GM13976 (cell line): ENCODE results near the gene PEMT.

Source experiments
- DNase-seq: peaks from one replicate; pipeline ENCODE4 v3.0.0; 2012; ENCODE audit warnings: low spot score
- in situ Hi-C: fragments of 300-500 bp; cut with MboI; formaldehyde crosslinking; loops from one replicate; pipeline ENCODE4 v1.12.0; 2022; ENCODE audit warnings: low sequenced_read_pairs, mixed read lengths, inconsistent platforms; ENCODE audit not compliant: unreplicated experiment
- TF ChIP-seq, protein P1 (sequence below): IDR thresholded peaks from 2 replicates; pipeline ENCODE4 v1.5.1; 2012; ENCODE audit warnings: borderline replicate concordance, mild to moderate bottlenecking; ENCODE audit not compliant: insufficient read depth; ENCODE audit errors: extremely low read depth, missing control alignments, control extremely low read depth

Gene PEMT

DNA sequence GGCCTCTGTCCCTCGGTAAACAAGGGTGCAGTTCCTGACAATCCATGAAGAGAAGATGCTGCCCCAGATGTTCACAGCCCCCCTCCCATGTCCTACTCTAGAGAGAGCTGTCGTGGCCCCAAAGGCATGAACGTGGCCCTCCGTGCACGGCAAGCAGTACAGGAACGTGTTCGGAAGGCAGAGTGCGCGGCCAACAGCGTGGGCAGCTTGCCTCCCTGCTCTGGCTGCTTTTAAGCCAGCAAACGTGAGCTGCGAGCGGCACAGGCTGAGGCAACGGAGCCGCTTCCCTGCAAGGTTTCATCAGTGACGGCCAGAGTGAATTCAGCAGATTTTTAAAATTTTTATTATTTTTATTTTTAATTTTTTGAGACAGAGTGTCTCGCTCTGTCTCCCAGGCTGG lies 37.2 kb downstream of the PEMT start:
- in situ Hi-C loops = no loop called here
- no peak for DNase-seq
- TF ChIP-seq, protein P1, sequence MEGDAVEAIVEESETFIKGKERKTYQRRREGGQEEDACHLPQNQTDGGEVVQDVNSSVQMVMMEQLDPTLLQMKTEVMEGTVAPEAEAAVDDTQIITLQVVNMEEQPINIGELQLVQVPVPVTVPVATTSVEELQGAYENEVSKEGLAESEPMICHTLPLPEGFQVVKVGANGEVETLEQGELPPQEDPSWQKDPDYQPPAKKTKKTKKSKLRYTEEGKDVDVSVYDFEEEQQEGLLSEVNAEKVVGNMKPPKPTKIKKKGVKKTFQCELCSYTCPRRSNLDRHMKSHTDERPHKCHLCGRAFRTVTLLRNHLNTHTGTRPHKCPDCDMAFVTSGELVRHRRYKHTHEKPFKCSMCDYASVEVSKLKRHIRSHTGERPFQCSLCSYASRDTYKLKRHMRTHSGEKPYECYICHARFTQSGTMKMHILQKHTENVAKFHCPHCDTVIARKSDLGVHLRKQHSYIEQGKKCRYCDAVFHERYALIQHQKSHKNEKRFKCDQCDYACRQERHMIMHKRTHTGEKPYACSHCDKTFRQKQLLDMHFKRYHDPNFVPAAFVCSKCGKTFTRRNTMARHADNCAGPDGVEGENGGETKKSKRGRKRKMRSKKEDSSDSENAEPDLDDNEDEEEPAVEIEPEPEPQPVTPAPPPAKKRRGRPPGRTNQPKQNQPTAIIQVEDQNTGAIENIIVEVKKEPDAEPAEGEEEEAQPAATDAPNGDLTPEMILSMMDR = no peak

DNA sequence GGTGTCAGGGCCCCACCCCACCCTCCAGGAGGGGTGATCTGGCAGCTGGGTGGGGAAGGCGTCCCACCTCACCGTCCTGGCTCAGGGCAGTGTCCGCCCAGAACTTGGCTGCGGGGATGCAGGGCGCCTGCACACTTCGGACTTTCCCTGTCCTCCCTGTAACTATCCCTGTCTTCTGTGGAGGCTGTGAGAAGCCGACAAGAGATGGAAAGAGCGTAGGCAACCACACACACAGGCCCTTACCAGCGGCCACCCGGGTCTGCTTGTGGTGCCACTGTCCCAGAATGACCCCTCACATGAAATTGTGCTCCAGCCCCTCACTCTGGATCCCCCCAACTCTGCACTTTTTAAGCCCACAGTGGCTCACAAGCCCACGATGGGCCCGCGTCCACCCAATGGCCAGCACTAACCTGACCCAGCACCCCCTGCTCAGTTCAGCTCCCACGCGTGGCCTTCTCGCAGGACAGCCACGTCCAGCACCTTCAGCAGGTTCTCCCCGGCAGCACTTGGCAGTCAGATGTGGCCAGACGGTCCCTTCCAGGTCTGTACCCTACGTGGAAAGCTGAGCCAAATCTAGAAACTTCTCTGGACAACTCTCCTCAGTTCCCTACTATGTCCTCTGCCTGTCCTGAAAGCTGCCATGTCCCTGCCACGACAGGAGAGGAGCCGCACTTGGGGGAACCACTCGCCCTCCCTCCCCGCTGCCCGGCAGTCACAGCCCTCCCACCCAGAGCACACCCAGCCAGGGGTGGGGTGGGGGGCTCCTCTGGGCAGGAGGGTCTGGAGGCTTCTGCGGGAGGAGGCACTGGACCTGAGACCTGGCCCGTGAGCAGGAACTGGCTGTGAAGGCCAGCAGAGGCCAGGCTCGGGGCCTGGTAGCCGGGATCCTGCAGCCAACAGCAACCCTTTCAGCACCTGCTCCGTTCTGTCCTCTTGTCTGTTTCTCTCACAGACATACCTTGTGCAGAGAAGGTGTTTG lies 38.0 kb downstream of the PEMT start:
- no peak for DNase-seq
- TF ChIP-seq, protein P1 = no peak
- in situ Hi-C loops = no loop called here

DNA sequence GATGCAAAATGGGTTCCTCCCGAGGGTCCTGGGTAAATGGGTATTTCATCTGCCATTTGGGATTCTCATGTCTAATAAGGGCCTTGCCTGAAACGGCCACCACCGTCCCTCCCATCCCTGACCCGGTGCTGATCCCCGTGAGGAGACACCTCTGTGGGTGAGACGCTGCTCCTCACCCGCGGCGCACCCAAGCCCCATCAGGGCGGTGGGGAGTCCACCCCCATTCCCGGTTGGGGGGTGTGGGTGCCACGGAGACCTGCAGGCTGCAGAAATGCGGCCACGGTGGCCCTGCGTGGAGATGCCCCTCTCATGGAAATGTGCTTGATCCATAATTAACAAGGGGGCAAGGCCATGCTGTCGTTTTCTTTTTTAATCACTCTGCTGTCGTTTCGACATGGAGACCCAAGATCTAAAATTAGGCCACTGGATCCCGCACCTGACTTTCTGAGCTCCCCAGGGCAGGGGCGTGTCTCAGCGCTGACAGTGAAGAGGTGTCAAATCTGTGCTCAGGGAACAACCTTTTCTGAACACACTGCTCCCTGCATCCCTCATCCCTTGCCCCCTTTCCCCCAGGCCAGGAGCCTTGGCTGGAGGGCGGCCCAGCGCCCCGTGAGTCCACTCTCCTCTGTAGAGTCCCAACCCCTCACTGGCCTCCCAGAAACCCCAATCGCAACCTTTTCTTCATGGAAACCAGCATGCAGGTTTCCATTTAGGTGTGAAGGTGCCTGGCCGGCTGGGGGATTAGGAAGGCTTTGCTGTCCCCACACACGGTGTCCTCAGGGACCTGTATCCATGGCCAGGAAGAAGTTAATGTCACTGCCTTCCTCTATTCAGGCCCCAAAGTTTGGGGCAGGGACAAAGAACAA lies 38.9 kb downstream of the PEMT start:
- in situ Hi-C loops = no loop called here
- TF ChIP-seq, protein P1 = no peak
- no peak for DNase-seq

DNA sequence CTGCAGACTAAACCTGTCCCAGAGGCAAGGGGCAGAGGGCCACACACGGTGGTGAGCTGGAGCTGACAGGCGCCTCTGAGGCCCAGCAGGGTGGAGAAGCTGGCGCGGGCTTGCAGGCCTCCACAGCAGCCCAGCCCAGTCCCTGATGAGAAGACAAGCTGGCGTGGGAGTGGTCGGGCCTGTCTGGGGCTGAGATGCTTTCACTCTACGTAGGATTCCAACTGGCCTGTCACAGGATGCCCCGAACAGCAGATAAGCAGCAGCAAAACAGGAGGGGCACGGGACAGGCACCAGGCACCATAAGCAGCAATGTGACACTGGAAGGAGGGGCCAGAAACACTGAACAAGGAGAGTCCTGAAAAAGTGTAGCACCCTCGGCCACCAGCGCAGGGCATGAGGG lies 40.1 kb downstream of the PEMT start:
- DNase-seq = no peak
- TF ChIP-seq, protein P1 = no peak
- in situ Hi-C loops = no loop called here

DNA sequence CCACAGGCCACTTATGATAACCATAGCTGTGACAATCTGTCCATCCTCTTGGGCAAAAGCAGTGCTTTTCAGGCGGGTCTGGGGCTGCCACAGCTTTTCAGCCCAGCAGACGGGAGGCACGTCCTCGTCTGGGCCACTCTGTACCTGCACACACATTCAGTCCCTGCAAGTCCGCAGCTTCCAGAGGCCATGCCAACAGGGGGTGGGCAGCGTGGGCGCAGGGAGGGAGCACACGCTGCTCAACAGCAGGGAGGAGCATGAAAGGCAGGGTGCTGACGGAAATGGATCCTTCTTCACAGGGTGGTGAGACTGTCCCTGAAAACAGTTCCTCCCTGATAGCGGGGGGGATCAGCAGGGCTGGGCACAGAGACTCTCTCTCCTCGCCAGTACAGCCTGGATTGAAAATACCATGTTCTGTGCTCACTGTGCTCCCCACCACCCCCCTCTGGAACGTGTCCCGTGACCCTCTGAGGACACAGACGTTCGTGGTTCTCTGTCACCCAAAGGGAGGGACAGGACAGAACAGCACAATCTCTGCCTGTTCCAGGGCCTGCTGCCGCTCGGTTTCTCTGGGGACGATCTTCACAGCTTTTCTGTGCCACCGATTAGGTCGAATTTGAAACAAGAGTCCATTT lies 41.7 kb downstream of the PEMT start:
- no peak for DNase-seq
- in situ Hi-C loops = no loop called here
- TF ChIP-seq, protein P1 = no peak

DNA sequence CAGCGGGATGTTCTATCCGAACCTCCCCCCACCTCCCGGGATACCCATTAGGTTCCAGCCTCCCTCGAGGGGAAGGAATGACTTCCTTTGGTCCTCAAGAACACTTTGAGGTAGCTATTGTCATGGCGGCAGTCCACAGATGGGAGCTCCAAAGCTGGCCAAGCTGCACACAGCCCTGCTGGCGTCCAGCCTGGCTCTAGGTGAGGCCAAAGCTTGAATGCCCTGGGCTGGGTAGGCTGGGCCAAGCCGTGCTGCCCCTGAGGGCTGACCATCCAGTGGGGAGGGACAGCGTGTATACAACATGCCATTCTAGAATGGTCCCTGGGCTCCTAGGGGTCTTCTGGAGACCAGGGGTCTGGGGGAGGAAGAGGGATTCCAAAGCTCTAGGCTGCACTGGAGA lies 43.5 kb downstream of the PEMT start:
- in situ Hi-C loops = no loop called here
- TF ChIP-seq, protein P1 = no peak
- no peak for DNase-seq
